ENCODE data around the gene KRTAP12-1. TPM values are rescaled to one million over a fixed set of nuclear protein-coding genes. Genes with fewer than 3 reads are reported as not detected.

The KRTAP12-1 gene
- total and polyA plus RNA-seq, 2 donors (not counting 3 experiments of a cell fraction or from before 2014, with no cell fraction given), result not detected

DNA sequence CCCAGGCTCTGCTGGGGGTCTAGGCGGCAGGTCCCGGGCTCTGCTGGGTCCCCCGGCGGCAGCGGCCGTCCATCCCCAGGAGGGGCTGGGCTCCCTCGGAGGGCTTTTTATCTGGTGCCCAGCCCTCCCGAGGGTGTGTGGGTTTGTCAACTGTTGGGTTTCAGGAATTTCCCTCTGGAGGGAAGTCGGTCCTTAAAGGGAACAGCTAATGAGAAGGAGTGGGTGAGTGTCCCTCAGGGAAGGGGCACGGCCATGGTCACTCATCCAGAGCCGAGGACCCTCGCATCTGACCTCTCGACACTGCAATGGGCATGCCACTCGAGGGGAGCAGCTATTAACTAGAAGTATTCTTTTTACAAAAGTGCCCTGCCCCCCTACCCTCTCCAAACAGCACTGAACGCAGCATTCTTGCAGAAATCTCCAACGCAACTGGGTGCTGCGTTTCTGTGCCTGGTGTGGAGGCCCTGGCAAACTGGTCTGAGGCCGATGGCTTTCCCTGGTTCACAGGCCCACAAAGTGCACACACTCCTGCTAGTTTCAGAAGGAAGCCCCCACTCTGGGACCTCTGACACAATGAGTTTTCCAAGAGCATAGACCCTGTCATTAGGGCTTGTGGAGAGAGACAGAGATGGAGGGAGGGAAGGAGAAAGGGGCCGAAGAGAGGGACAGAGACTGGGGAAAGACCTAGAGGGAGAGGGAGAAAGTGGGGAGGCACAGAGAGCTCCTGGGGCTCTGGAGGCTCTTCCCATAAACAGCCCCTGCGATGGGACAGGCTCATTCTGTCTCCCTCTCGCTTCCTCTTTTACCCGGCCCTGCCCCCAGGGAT lies 30.5 kb upstream of the KRTAP12-1 start:
- H3K27ac ChIP-seq (ENCODE audit: insufficient read depth, low read depth, low read length), result no peak overlapping the region
- no peak for DNase-seq (ENCODE audit: low read depth, low spot score)
- H3K79me2 ChIP-seq (ENCODE audit: control insufficient read depth, insufficient read depth, low read length), result no peaks in the 10 kb centered on the region
- TF ChIP-seq MYC (IDR thresholded peaks at IDR 0.05; ENCODE audit: low read depth, low read length) (no peak), EZH2 (IDR thresholded peaks at IDR 0.05; ENCODE audit: borderline replicate concordance, low read depth, low read length, severe bottlenecking) (peak; percentile 33)
- TF ChIP-seq, protein P1, sequence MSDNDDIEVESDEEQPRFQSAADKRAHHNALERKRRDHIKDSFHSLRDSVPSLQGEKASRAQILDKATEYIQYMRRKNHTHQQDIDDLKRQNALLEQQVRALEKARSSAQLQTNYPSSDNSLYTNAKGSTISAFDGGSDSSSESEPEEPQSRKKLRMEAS (IDR thresholded peaks at IDR 0.05; ENCODE audit: insufficient read depth, insufficient read length), result no peak
- H3K4me1 ChIP-seq (ENCODE audit: control insufficient read depth, extremely low read depth, insufficient read depth, low read length), result peaks cover 5% of the 10 kb centered on the region
- no peaks in the 10 kb centered on the region for H3K9me1 ChIP-seq (replicated peaks; ENCODE audit: control insufficient read depth, extremely low read depth, insufficient read depth, low read length)
- no peak overlapping the region for H3K4me3 ChIP-seq (replicated peaks in 1 of 3; ENCODE audit: insufficient read depth in 1 of 3, low read depth in 1 of 3, low read length in 3 of 3)
- no peaks in the 10 kb centered on the region for H3K9me3 ChIP-seq (replicated peaks; ENCODE audit: control insufficient read depth, insufficient read depth, low read length)
- no peak overlapping the region for H2AFZ ChIP-seq (ENCODE audit: low read depth, low read length)
- no peaks in the 10 kb centered on the region for H4K20me1 ChIP-seq (replicated peaks; ENCODE audit: control insufficient read depth, extremely low read depth, insufficient read depth, low read length)
- H3K9ac ChIP-seq (replicated peaks; ENCODE audit: extremely low read depth, insufficient read depth, low read length), result no peak overlapping the region
- H3K27me3 ChIP-seq (ENCODE audit: control insufficient read depth in 2 of 2, insufficient read depth in 2 of 2, low read length in 2 of 2), result peaks cover 70 to 88% of the 10 kb centered on the region in 2 experiments
- POLR2A ChIA-PET, result no interaction called here
- no peaks in the 10 kb centered on the region for H3K36me3 ChIP-seq (ENCODE audit: control insufficient read depth in 2 of 2, extremely low read depth in 1 of 2, insufficient read depth in 2 of 2, low read length in 2 of 2)
- dilution Hi-C loops (cut with MboI; ENCODE audit: extremely low pct_ligation_motif_present, low sequenced_read_pairs) (no loop called here), intact Hi-C loops (cut with micrococcal nuclease) (no loop called here)
- CTCF ChIA-PET, result interaction anchor here (0.8 to 1.5 kb wide), 2 partner anchors 11 to 81 kb away, joined by 3 to 5 read pairs; no protein-coding TSS in a partner anchor
- FAIRE-seq, result no peak
- no TSS peak for BruUV-seq (replicated peaks)
- no peak overlapping the region for H3K4me2 ChIP-seq (ENCODE audit: insufficient read depth, low read length)

DNA sequence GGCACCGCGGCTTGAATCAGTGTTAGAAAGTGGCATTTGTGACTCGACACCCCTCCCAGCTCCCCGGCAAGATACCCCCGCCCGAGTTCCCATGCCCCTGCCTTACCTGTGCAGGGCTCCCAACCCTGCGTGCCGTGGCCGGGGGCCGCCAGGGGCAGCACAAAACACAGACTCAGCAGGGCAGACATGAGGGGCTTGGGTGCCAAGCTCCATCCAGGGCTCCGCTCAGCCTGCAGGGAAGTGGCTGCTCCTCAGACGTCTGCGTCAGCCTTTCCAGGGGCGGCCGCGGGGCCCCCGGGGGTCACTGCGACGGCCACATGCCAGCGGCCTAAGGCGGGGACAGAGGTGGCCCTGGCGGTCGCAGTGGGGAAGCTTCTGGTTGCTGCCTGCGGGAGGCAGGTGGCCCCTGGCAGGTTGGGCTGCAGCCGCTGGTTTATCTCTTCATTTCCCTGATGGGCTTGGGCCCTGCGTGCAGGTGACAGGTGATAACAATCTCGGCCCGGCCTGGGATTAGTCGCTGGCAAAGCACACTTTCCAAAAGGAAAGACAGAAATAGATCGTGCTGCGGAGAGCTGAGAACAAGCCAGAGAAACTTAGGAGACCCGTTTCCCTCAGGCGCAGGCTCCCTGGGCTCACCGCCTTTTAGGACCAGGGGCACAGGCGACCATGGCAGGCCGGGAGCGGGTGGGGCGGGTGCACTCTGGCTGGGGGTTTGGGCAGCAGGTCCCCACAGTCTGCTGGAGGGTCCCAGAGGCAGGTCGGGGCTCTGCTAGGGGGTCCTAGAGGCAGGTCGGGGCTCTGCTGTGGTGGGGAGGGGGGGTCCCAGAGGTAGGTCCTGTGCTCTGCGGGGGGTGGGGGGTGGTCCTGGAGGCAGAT lies 29.6 kb upstream of the KRTAP12-1 start, which contains the start of gene TSPEAR:
Gene TSPEAR (minus strand): TSS at position 246 of the 876 bp plus-strand sequence. CDS start 58 bp downstream, at position 188.
- no peak for DNase-seq (ENCODE audit: low read depth, low spot score)
- ChIA-PET POLR2A (no interaction called here), CTCF (interaction anchor here (0.8 to 1.5 kb wide), 3 partner anchors 10 to 82 kb away, joined by 3 to 5 read pairs (median 4); no protein-coding TSS in a partner anchor)
- Histone ChIP-seq H2AFZ (ENCODE audit: low read depth, low read length) (no peak within 1 kb of the TSS), H3K4me2 (ENCODE audit: insufficient read depth, low read length) (no peak within 1 kb of the TSS), H3K9me3 (replicated peaks; ENCODE audit: control insufficient read depth, insufficient read depth, low read length) (no peaks in the 10 kb centered on the region), H3K79me2 (ENCODE audit: control insufficient read depth, insufficient read depth, low read length) (no peaks in the 10 kb centered on the region), H3K9me1 (replicated peaks; ENCODE audit: control insufficient read depth, extremely low read depth, insufficient read depth, low read length) (no peaks in the 10 kb centered on the region), H3K4me1 (ENCODE audit: control insufficient read depth, extremely low read depth, insufficient read depth, low read length) (peaks cover 5% of the 10 kb centered on the region), H4K20me1 (replicated peaks; ENCODE audit: control insufficient read depth, extremely low read depth, insufficient read depth, low read length) (no peaks in the 10 kb centered on the region), H3K9ac (replicated peaks; ENCODE audit: extremely low read depth, insufficient read depth, low read length) (no peak within 1 kb of the TSS), H3K27me3 (ENCODE audit: control insufficient read depth in 2 of 2, insufficient read depth in 2 of 2, low read length in 2 of 2) (peaks cover 77 to 90% of the 10 kb centered on the region in 2 experiments), H3K4me3 (replicated peaks in 1 of 3; ENCODE audit: insufficient read depth in 1 of 3, low read depth in 1 of 3, low read length in 3 of 3) (no peak within 1 kb of the TSS), H3K27ac (ENCODE audit: insufficient read depth, low read depth, low read length) (no peak within 1 kb of the TSS), H3K36me3 (ENCODE audit: control insufficient read depth in 2 of 2, extremely low read depth in 1 of 2, insufficient read depth in 2 of 2, low read length in 2 of 2) (no peaks in the 10 kb centered on the region)
- dilution Hi-C loops (cut with MboI; ENCODE audit: extremely low pct_ligation_motif_present, low sequenced_read_pairs) (no loop called here), intact Hi-C loops (cut with micrococcal nuclease) (no loop called here)
- FAIRE-seq, result no peak
- no TSS peak for BruUV-seq (replicated peaks)
- TF ChIP-seq EZH2 (IDR thresholded peaks at IDR 0.05; ENCODE audit: borderline replicate concordance, low read depth, low read length, severe bottlenecking), result peak; percentile 78
- no peak for TF ChIP-seq POLR2A (IDR thresholded peaks at IDR 0.05; ENCODE audit: low read depth, low read length)
